ENCODE measurements around the gene SS18L1. TPM values are rescaled to one million over a fixed set of nuclear protein-coding genes. Genes with fewer than 3 reads are reported as not detected.

SS18L1 gene
- total RNA-seq, 4 donors from 2014 or later, result 12.4 to 23.1 (median 13.7) TPM

- Histone ChIP-seq H3K27me3 (no peaks in the 10 kb centered on the region), H3K27ac (no peak overlapping the region), H3K9me3 (no peaks in the 10 kb centered on the region), H3K36me3 (peaks cover 0 to 57% (median 0%) of the 10 kb centered on the region in 3 donors), H3K4me1 (peaks cover 0 to 14% (median 2%) of the 10 kb centered on the region in 4 donors), H3K4me3 (no peak overlapping the region)
- DNase-seq (ENCODE audit: low spot score in 2 of 2), result no peak
- TF ChIP-seq EP300 (IDR thresholded peaks at IDR 0.05) (no peak), POLR2A (IDR thresholded peaks at IDR 0.05) (no peak), CTCF (IDR thresholded peaks at IDR 0.05) (no peak)
- 92 to 93% methylated on average over 19 of the region's 19 CpGs for WGBS, 2 donors
Observed at GRCh38 chr20:62178316-62179161, 35.0 kb downstream of the SS18L1 start.

- Histone ChIP-seq H3K27me3 (no peaks in the 10 kb centered on the region), H3K4me3 (no peak overlapping the region), H3K9me3 (no peaks in the 10 kb centered on the region), H3K27ac (no peak overlapping the region), H3K36me3 (peaks cover 0 to 51% (median 0%) of the 10 kb centered on the region in 3 donors), H3K4me1 (peaks cover 0 to 20% (median 8%) of the 10 kb centered on the region in 4 donors)
- 96 to 97% methylated on average over 14 of the region's 14 CpGs for WGBS, 2 donors
- TF ChIP-seq CTCF (IDR thresholded peaks at IDR 0.05) (no peak), POLR2A (IDR thresholded peaks at IDR 0.05) (no peak), EP300 (IDR thresholded peaks at IDR 0.05) (no peak)
- no peak for DNase-seq (ENCODE audit: low spot score in 2 of 2)
Observed at GRCh38 chr20:62179162-62179504, 35.6 kb downstream of the SS18L1 start.

GRCh38 chr20:62181808-62182207 is 38.2 kb downstream of the SS18L1 start:
- TF ChIP-seq CTCF (IDR thresholded peaks at IDR 0.05) (no peak), EP300 (IDR thresholded peaks at IDR 0.05) (no peak), POLR2A (IDR thresholded peaks at IDR 0.05) (no peak)
- Histone ChIP-seq H3K27ac (no peak overlapping the region), H3K4me1 (peaks cover 0 to 35% (median 13%) of the 10 kb centered on the region in 4 donors), H3K27me3 (no peaks in the 10 kb centered on the region), H3K9me3 (no peaks in the 10 kb centered on the region), H3K4me3 (peak overlapping the region in 1 of 4 donors; percentile 76), H3K36me3 (peaks cover 0 to 26% (median 0%) of the 10 kb centered on the region in 3 donors)
- 76% methylated on average over 2 of the region's 2 CpGs for WGBS, 2 donors
- no peak for DNase-seq (ENCODE audit: low spot score in 2 of 2)

- peaks cover 0 to 44% (median 14%) of the 10 kb centered on the region in 4 donors for H3K4me1 ChIP-seq
- 1% methylated on average over 39 to 41 of the region's 96 CpGs for WGBS, 2 donors
- peak; percentile 96 for TF ChIP-seq EP300 (IDR thresholded peaks at IDR 0.05)
- TF ChIP-seq CTCF (IDR thresholded peaks at IDR 0.05), result peak in 1 of 5 experiments; percentile 38
- peak; percentile 46 to 79 for TF ChIP-seq POLR2A (IDR thresholded peaks at IDR 0.05)
Observed at GRCh38 chr20:62182469-62183425, 39.2 kb downstream of the SS18L1 start, which contains the start of gene MTG2. TSS of gene MTG2 (plus strand) at chr20:62183028. CDS start at chr20:62193421, 10,393 bp downstream.

More at GRCh38 chr20:62182469-62183425, 39.2 kb downstream of the SS18L1 start, which contains the start of gene MTG2:
- Histone ChIP-seq H3K4me3 (peak within 1 kb of the TSS; percentile 76 to 98 (median 89)), H3K36me3 (peaks cover 0 to 17% (median 0%) of the 10 kb centered on the region in 3 donors), H3K27ac (peak within 1 kb of the TSS; percentile 87 to 94 (median 90)), H3K27me3 (no peaks in the 10 kb centered on the region), H3K9me3 (no peaks in the 10 kb centered on the region)
- DNase-seq (ENCODE audit: low spot score in 2 of 2), result peak; percentile 81 to 85
